Neuronal stem cell (in vitro differentiated cells): Measurements from ENCODE around the gene ADK.

Experiments
- DNase-seq: peaks from one replicate; pipeline ENCODE4 v3.0.0-alpha.2; 2013; ENCODE audit warnings: low spot score
- H2AFZ ChIP-seq: one replicate; pipeline ENCODE4 v1.6.1; 2013; ENCODE audit warnings: mild to moderate bottlenecking, low read length, inconsistent platforms
- H2AK5ac ChIP-seq: 2 replicates; pipeline ENCODE4 v1.6.1; 2013; ENCODE audit warnings: low read depth, mild to moderate bottlenecking, inconsistent platforms, low read length, moderate library complexity, mixed read lengths
- H2BK120ac ChIP-seq: 2 replicates; pipeline ENCODE4 v1.6.1; 2013; ENCODE audit warnings: low read depth, mild to moderate bottlenecking, inconsistent platforms, low read length, moderate library complexity, mixed read lengths
- H2BK12ac ChIP-seq: one replicate; pipeline ENCODE4 v1.6.1; 2013; ENCODE audit warnings: low read length, inconsistent platforms
- H2BK15ac ChIP-seq: 2 replicates; pipeline ENCODE4 v1.6.1; 2013; ENCODE audit warnings: mild to moderate bottlenecking, low read length, inconsistent platforms, mixed read lengths
- H2BK5ac ChIP-seq: one replicate; pipeline ENCODE4 v1.6.1; 2013; ENCODE audit warnings: inconsistent platforms, mild to moderate bottlenecking, low read length, moderate library complexity
- H3K14ac ChIP-seq: one replicate; pipeline ENCODE4 v1.6.1; 2013; ENCODE audit warnings: low read length, inconsistent platforms
- H3K18ac ChIP-seq: 2 replicates; pipeline ENCODE4 v1.6.1; 2013; ENCODE audit warnings: low read length, inconsistent platforms
- H3K23ac ChIP-seq: 2 replicates; pipeline ENCODE4 v1.6.1; 2013; ENCODE audit warnings: low read depth, mild to moderate bottlenecking, mixed read lengths, low read length, inconsistent platforms; ENCODE audit not compliant: poor library complexity
- H3K27ac ChIP-seq: replicated peaks from 3 replicates; pipeline ENCODE4 v1.5.1; 2013; ENCODE audit warnings: low read length, inconsistent platforms
- H3K27me3 ChIP-seq, 3 experiments: 2 replicates each; pipeline ENCODE4 v1.6.1; 2013; ENCODE audit warnings: low read length in 3 of 3, mild to moderate bottlenecking in 2 of 3, inconsistent platforms in 1 of 3, low read depth in 1 of 3, mixed read lengths in 1 of 3, moderate library complexity in 1 of 3; ENCODE audit not compliant: control insufficient read depth in 3 of 3, insufficient read depth in 3 of 3
- H3K36me3 ChIP-seq, 2 donors: replicated peaks in 1 of 2; 2 replicates each; pipeline ENCODE4 v1.6.1; 2013; ENCODE audit warnings: low read length in 2 of 2; ENCODE audit not compliant: control insufficient read depth in 2 of 2, insufficient read depth in 2 of 2
- H3K4ac ChIP-seq: 2 replicates; pipeline ENCODE4 v1.6.1; 2013; ENCODE audit warnings: inconsistent platforms, mild to moderate bottlenecking, low read length, moderate library complexity
- H3K4me1 ChIP-seq, 2 donors: 1 replicate in 1 of 2; 2 replicates in 1 of 2; pipeline ENCODE4 v1.6.1; 2013; ENCODE audit warnings: low read length in 2 of 2, low read depth in 1 of 2; ENCODE audit not compliant: control insufficient read depth in 2 of 2, insufficient read depth in 1 of 2
- H3K4me2 ChIP-seq: one replicate; pipeline ENCODE4 v1.6.1; 2013; ENCODE audit warnings: mild to moderate bottlenecking, low read length, inconsistent platforms; ENCODE audit not compliant: insufficient read depth, poor library complexity, severe bottlenecking
- H3K4me3 ChIP-seq, 2 donors: 2 replicates each; pipeline ENCODE4 v1.5.1; 2013; ENCODE audit warnings: low read length in 2 of 2, mild to moderate bottlenecking in 2 of 2, inconsistent platforms in 1 of 2, moderate library complexity in 1 of 2
- H3K79me1 ChIP-seq: one replicate; pipeline ENCODE4 v1.6.1; 2013; ENCODE audit warnings: low read depth, mild to moderate bottlenecking, inconsistent platforms, low read length, moderate library complexity
- H3K9ac ChIP-seq: one replicate; pipeline ENCODE4 v1.6.1; 2013; ENCODE audit warnings: mild to moderate bottlenecking, low read depth, low read length, inconsistent platforms; ENCODE audit not compliant: poor library complexity
- H3K9me3 ChIP-seq, 2 donors: replicated peaks in 1 of 2; 2 replicates each; pipeline versions ENCODE3 to v1.6.1; 2013; ENCODE audit warnings: low read length in 2 of 2, mild to moderate bottlenecking in 2 of 2, inconsistent platforms in 1 of 2, low read depth in 1 of 2, mixed read lengths in 1 of 2, moderate library complexity in 1 of 2; ENCODE audit not compliant: control insufficient read depth in 2 of 2, insufficient read depth in 1 of 2
- H4K8ac ChIP-seq: one replicate; pipeline ENCODE4 v1.6.1; 2013; ENCODE audit warnings: low read depth, mild to moderate bottlenecking, inconsistent platforms, low read length, moderate library complexity
- H4K91ac ChIP-seq: one replicate; pipeline ENCODE4 v1.6.1; 2013; ENCODE audit warnings: low read length, low read depth, mild to moderate bottlenecking, inconsistent platforms; ENCODE audit not compliant: poor library complexity
- WGBS, 2 donors: extraction: QIAGEN DNeasy Blood & Tissue Kit; methylation state at CpG; one replicate each; pipeline ENCODE4 v1.1.7; 2013; ENCODE audit warnings: missing lambda C conversion rate in 2 of 2, mixed read lengths in 1 of 2; ENCODE audit not compliant: insufficient read length in 2 of 2, insufficient replicate concordance in 1 of 2; ENCODE audit errors: extremely low coverage in 2 of 2; 5-methylcytosine and 5-hydroxymethylcytosine counted together

Gene ADK

GRCh38 chr10:74342991-74343390 is 192.0 kb downstream of the ADK start:
- Histone ChIP-seq H3K36me3 (no peaks in the 10 kb centered on the region), H3K27me3 (no peaks in the 10 kb centered on the region), H3K79me1 (no peaks in the 10 kb centered on the region), H2BK12ac (no peak overlapping the region), H3K18ac (no peak overlapping the region), H3K9ac (no peak overlapping the region), H2BK5ac (no peak overlapping the region), H3K4ac (no peak overlapping the region), H3K27ac (no peak overlapping the region), H3K9me3 (peaks cover 5 to 11% of the 10 kb centered on the region in 2 donors), H2BK15ac (no peak overlapping the region), H3K23ac (no peak overlapping the region), H2BK120ac (no peak overlapping the region), H3K4me1 (no peaks in the 10 kb centered on the region), H3K4me2 (no peak overlapping the region), H2AK5ac (no peak overlapping the region), H4K91ac (no peak overlapping the region), H3K14ac (no peak overlapping the region), H3K4me3 (no peak overlapping the region), H4K8ac (no peak overlapping the region), H2AFZ (no peak overlapping the region)
- no CpG with 5 or more reads among the region's 2 CpGs for WGBS, 2 donors
- DNase-seq = no peak

GRCh38 chr10:74343804-74344203 is 192.8 kb downstream of the ADK start:
- H2BK5ac ChIP-seq = no peak overlapping the region
- no peaks in the 10 kb centered on the region for H3K79me1 ChIP-seq
- H2BK12ac ChIP-seq = no peak overlapping the region
- H4K91ac ChIP-seq = no peak overlapping the region
- no peak overlapping the region for H3K4me3 ChIP-seq
- H3K18ac ChIP-seq = no peak overlapping the region
- H3K27me3 ChIP-seq = no peaks in the 10 kb centered on the region
- H3K9ac ChIP-seq = no peak overlapping the region
- no peaks in the 10 kb centered on the region for H3K4me1 ChIP-seq
- no peak overlapping the region for H4K8ac ChIP-seq
- no peak overlapping the region for H3K4ac ChIP-seq
- no peak overlapping the region for H3K27ac ChIP-seq
- H3K36me3 ChIP-seq = no peaks in the 10 kb centered on the region
- no peak overlapping the region for H2AK5ac ChIP-seq
- H3K4me2 ChIP-seq = no peak overlapping the region
- WGBS, 2 donors = no CpG with 5 or more reads among the region's 3 CpGs
- no peak overlapping the region for H2BK15ac ChIP-seq
- no peak for DNase-seq
- H3K9me3 ChIP-seq = peaks cover 5 to 11% of the 10 kb centered on the region in 2 donors
- H3K14ac ChIP-seq = no peak overlapping the region
- no peak overlapping the region for H3K23ac ChIP-seq
- H2AFZ ChIP-seq = no peak overlapping the region
- H2BK120ac ChIP-seq = no peak overlapping the region

GRCh38 chr10:74344306-74344705 is 193.3 kb downstream of the ADK start:
- no peak for DNase-seq
- H2BK15ac ChIP-seq = no peak overlapping the region
- no peak overlapping the region for H4K8ac ChIP-seq
- H3K4me1 ChIP-seq = no peaks in the 10 kb centered on the region
- H3K4me3 ChIP-seq = no peak overlapping the region
- H3K23ac ChIP-seq = no peak overlapping the region
- H3K27me3 ChIP-seq = no peaks in the 10 kb centered on the region
- H3K36me3 ChIP-seq = no peaks in the 10 kb centered on the region
- no peak overlapping the region for H3K4ac ChIP-seq
- WGBS, 2 donors = no CpG with 5 or more reads among the region's 1 CpG
- H3K9ac ChIP-seq = no peak overlapping the region
- H3K79me1 ChIP-seq = no peaks in the 10 kb centered on the region
- no peak overlapping the region for H4K91ac ChIP-seq
- no peak overlapping the region for H2AFZ ChIP-seq
- no peak overlapping the region for H3K4me2 ChIP-seq
- H2AK5ac ChIP-seq = no peak overlapping the region
- H3K18ac ChIP-seq = no peak overlapping the region
- H2BK120ac ChIP-seq = no peak overlapping the region
- H3K9me3 ChIP-seq = peaks cover 5 to 11% of the 10 kb centered on the region in 2 donors
- H2BK12ac ChIP-seq = no peak overlapping the region
- H3K14ac ChIP-seq = no peak overlapping the region
- no peak overlapping the region for H3K27ac ChIP-seq
- H2BK5ac ChIP-seq = no peak overlapping the region

DNA sequence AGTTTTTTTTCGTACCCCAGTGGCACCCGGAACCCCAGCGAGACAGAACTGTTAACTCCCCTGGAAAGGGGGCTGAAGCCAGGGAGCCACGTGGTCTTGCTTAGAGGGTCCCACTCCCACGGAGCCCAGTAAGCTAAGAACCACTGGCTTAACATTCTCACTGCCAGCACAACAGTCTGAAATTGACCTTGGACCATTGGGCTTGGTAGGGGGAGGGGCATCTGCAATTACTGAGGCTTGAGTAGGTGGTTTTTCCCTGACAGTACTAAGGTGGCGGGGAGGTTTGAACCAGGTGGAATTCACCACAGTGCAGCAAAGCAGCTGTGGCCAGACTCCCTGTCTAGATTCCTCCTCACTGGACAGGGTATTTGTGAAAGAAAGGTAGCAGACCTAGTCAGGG is 196.5 kb downstream of the ADK start:
- Histone ChIP-seq H4K8ac (no peak overlapping the region), H3K36me3 (no peaks in the 10 kb centered on the region), H3K4me3 (no peak overlapping the region), H2AFZ (no peak overlapping the region), H3K4me1 (no peaks in the 10 kb centered on the region), H2AK5ac (no peak overlapping the region), H3K27ac (no peak overlapping the region), H3K79me1 (no peaks in the 10 kb centered on the region), H2BK15ac (no peak overlapping the region), H4K91ac (no peak overlapping the region), H3K4me2 (no peak overlapping the region), H2BK5ac (no peak overlapping the region), H3K18ac (no peak overlapping the region), H3K4ac (no peak overlapping the region), H3K23ac (no peak overlapping the region), H2BK12ac (no peak overlapping the region), H3K27me3 (no peaks in the 10 kb centered on the region), H3K9me3 (peaks cover 5 to 11% of the 10 kb centered on the region in 2 donors), H3K9ac (no peak overlapping the region), H3K14ac (no peak overlapping the region), H2BK120ac (no peak overlapping the region)
- no peak for DNase-seq
- WGBS, 2 donors = no CpG with 5 or more reads among the region's 6 CpGs
